ENCODE data around the gene ZNF664.

ZNF664 gene

GRCh38 chr12:123971449-123971769, 1.6 kb upstream of the ZNF664 start:
- H3K9ac ChIP-seq (ENCODE audit: low read length in 5 of 5): peak overlapping the region; percentile 2 to 92 (median 84)
- peak overlapping the region; percentile 91 for H3K27ac ChIP-seq (ENCODE audit: low read depth, low read length)

GRCh38 chr12:123971770-123972456, 1.1 kb upstream of the ZNF664 start:
- Histone ChIP-seq H3K4me3 (ENCODE audit: low read depth in 1 of 5, low read length in 5 of 5) (peak overlapping the region; percentile 72 to 86 (median 76)), H3K9ac (ENCODE audit: low read length in 5 of 5) (peak overlapping the region; percentile 35 to 92 (median 84)), H3K27me3 (ENCODE audit: control insufficient read depth in 5 of 5, insufficient read depth in 4 of 5, low read length in 5 of 5) (no peaks in the 10 kb centered on the region), H3K4me1 (ENCODE audit: control insufficient read depth in 5 of 5, insufficient read depth in 5 of 5, low read length in 5 of 5) (peaks cover 0 to 29% (median 20%) of the 10 kb centered on the region in 5 donors), H3K9me3 (ENCODE audit: control insufficient read depth in 5 of 5, low read length in 5 of 5) (no peaks in the 10 kb centered on the region), H3K27ac (ENCODE audit: low read depth, low read length) (peak overlapping the region; percentile 91), H3K36me3 (ENCODE audit: control insufficient read depth in 5 of 5, insufficient read depth in 5 of 5, low read length in 5 of 5) (peaks cover 0 to 3% (median 0%) of the 10 kb centered on the region in 5 donors)

More at GRCh38 chr12:123971449-123971769, 1.6 kb upstream of the ZNF664 start:
- Histone ChIP-seq H3K27me3 (ENCODE audit: control insufficient read depth in 5 of 5, insufficient read depth in 4 of 5, low read length in 5 of 5) (no peaks in the 10 kb centered on the region), H3K9me3 (ENCODE audit: control insufficient read depth in 5 of 5, low read length in 5 of 5) (no peaks in the 10 kb centered on the region), H3K4me3 (ENCODE audit: low read depth in 1 of 5, low read length in 5 of 5) (peak overlapping the region; percentile 72 to 86 (median 76)), H3K36me3 (ENCODE audit: control insufficient read depth in 5 of 5, insufficient read depth in 5 of 5, low read length in 5 of 5) (peaks cover 0 to 3% (median 0%) of the 10 kb centered on the region in 5 donors), H3K4me1 (ENCODE audit: control insufficient read depth in 5 of 5, insufficient read depth in 5 of 5, low read length in 5 of 5) (peaks cover 0 to 29% (median 20%) of the 10 kb centered on the region in 5 donors)

- Histone ChIP-seq H3K9me3 (ENCODE audit: control insufficient read depth in 5 of 5, low read length in 5 of 5) (no peaks in the 10 kb centered on the region), H3K27me3 (ENCODE audit: control insufficient read depth in 5 of 5, insufficient read depth in 4 of 5, low read length in 5 of 5) (no peaks in the 10 kb centered on the region), H3K9ac (ENCODE audit: low read length in 5 of 5) (peak overlapping the region; percentile 67 to 87 (median 79)), H3K36me3 (ENCODE audit: control insufficient read depth in 5 of 5, insufficient read depth in 5 of 5, low read length in 5 of 5) (peaks cover 0 to 4% (median 2%) of the 10 kb centered on the region in 5 donors), H3K27ac (ENCODE audit: low read depth, low read length) (peak overlapping the region; percentile 61), H3K4me3 (ENCODE audit: low read depth in 1 of 5, low read length in 5 of 5) (peak overlapping the region; percentile 70 to 79 (median 76)), H3K4me1 (ENCODE audit: control insufficient read depth in 5 of 5, insufficient read depth in 5 of 5, low read length in 5 of 5) (peaks cover 0 to 25% (median 20%) of the 10 kb centered on the region in 5 donors)
Observed at GRCh38 chr12:123973552-123974341, 732 bp downstream of the ZNF664 start.

- H3K9me3 ChIP-seq (ENCODE audit: control insufficient read depth in 5 of 5, low read length in 5 of 5): no peaks in the 10 kb centered on the region
- H3K27ac ChIP-seq (ENCODE audit: low read depth, low read length): peak overlapping the region; percentile 28
- no peak overlapping the region for H3K4me3 ChIP-seq (ENCODE audit: low read depth in 1 of 5, low read length in 5 of 5)
- peaks cover 0 to 5% (median 2%) of the 10 kb centered on the region in 5 donors for H3K36me3 ChIP-seq (ENCODE audit: control insufficient read depth in 5 of 5, insufficient read depth in 5 of 5, low read length in 5 of 5)
- no peaks in the 10 kb centered on the region for H3K27me3 ChIP-seq (ENCODE audit: control insufficient read depth in 5 of 5, insufficient read depth in 4 of 5, low read length in 5 of 5)
- no peak overlapping the region for H3K9ac ChIP-seq (ENCODE audit: low read length in 5 of 5)
- H3K4me1 ChIP-seq (ENCODE audit: control insufficient read depth in 5 of 5, insufficient read depth in 5 of 5, low read length in 5 of 5): peaks cover 0 to 20% (median 18%) of the 10 kb centered on the region in 5 donors
Observed at GRCh38 chr12:123976227-123976826, 3.3 kb downstream of the ZNF664 start.

GRCh38 chr12:123979566-123979965, 6.6 kb downstream of the ZNF664 start:
- H3K4me1 ChIP-seq (ENCODE audit: control insufficient read depth in 5 of 5, insufficient read depth in 5 of 5, low read length in 5 of 5): peaks cover 0 to 10% (median 6%) of the 10 kb centered on the region in 5 donors
- H3K27ac ChIP-seq (ENCODE audit: low read depth, low read length): no peak overlapping the region
- H3K36me3 ChIP-seq (ENCODE audit: control insufficient read depth in 5 of 5, insufficient read depth in 5 of 5, low read length in 5 of 5): peaks cover 0 to 15% (median 10%) of the 10 kb centered on the region in 5 donors
- H3K9me3 ChIP-seq (ENCODE audit: control insufficient read depth in 5 of 5, low read length in 5 of 5): no peaks in the 10 kb centered on the region
- H3K4me3 ChIP-seq (ENCODE audit: low read depth in 1 of 5, low read length in 5 of 5): no peak overlapping the region
- no peaks in the 10 kb centered on the region for H3K27me3 ChIP-seq (ENCODE audit: control insufficient read depth in 5 of 5, insufficient read depth in 4 of 5, low read length in 5 of 5)
- no peak overlapping the region for H3K9ac ChIP-seq (ENCODE audit: low read length in 5 of 5)

- Histone ChIP-seq H3K4me3 (ENCODE audit: low read depth in 1 of 5, low read length in 5 of 5) (no peak overlapping the region), H3K9me3 (ENCODE audit: control insufficient read depth in 5 of 5, low read length in 5 of 5) (no peaks in the 10 kb centered on the region), H3K9ac (ENCODE audit: low read length in 5 of 5) (peak overlapping the region in 2 of 5 donors; percentile 0 to 21), H3K4me1 (ENCODE audit: control insufficient read depth in 5 of 5, insufficient read depth in 5 of 5, low read length in 5 of 5) (peaks cover 0 to 27% (median 17%) of the 10 kb centered on the region in 5 donors), H3K27me3 (ENCODE audit: control insufficient read depth in 5 of 5, insufficient read depth in 4 of 5, low read length in 5 of 5) (no peaks in the 10 kb centered on the region), H3K36me3 (ENCODE audit: control insufficient read depth in 5 of 5, insufficient read depth in 5 of 5, low read length in 5 of 5) (peaks cover 0 to 15% (median 8%) of the 10 kb centered on the region in 5 donors), H3K27ac (ENCODE audit: low read depth, low read length) (no peak overlapping the region)
Observed at GRCh38 chr12:123982269-123982668, 9.3 kb downstream of the ZNF664 start.

- no peaks in the 10 kb centered on the region for H3K9me3 ChIP-seq (ENCODE audit: control insufficient read depth in 5 of 5, low read length in 5 of 5)
- no peak overlapping the region for H3K4me3 ChIP-seq (ENCODE audit: low read depth in 1 of 5, low read length in 5 of 5)
- H3K9ac ChIP-seq (ENCODE audit: low read length in 5 of 5): peak overlapping the region in 1 of 5 donors; percentile 21
- peak overlapping the region; percentile 64 for H3K27ac ChIP-seq (ENCODE audit: low read depth, low read length)
- H3K27me3 ChIP-seq (ENCODE audit: control insufficient read depth in 5 of 5, insufficient read depth in 4 of 5, low read length in 5 of 5): no peaks in the 10 kb centered on the region
- peaks cover 3 to 17% (median 10%) of the 10 kb centered on the region in 5 donors for H3K36me3 ChIP-seq (ENCODE audit: control insufficient read depth in 5 of 5, insufficient read depth in 5 of 5, low read length in 5 of 5)
- H3K4me1 ChIP-seq (ENCODE audit: control insufficient read depth in 5 of 5, insufficient read depth in 5 of 5, low read length in 5 of 5): peaks cover 0 to 42% (median 25%) of the 10 kb centered on the region in 5 donors
Observed at GRCh38 chr12:123983822-123984485, 10.9 kb downstream of the ZNF664 start.

GRCh38 chr12:123984903-123985302, 11.9 kb downstream of the ZNF664 start:
- H3K9ac ChIP-seq (ENCODE audit: low read length in 5 of 5): no peak overlapping the region
- H3K9me3 ChIP-seq (ENCODE audit: control insufficient read depth in 5 of 5, low read length in 5 of 5): no peaks in the 10 kb centered on the region
- H3K27me3 ChIP-seq (ENCODE audit: control insufficient read depth in 5 of 5, insufficient read depth in 4 of 5, low read length in 5 of 5): no peaks in the 10 kb centered on the region
- H3K4me3 ChIP-seq (ENCODE audit: low read depth in 1 of 5, low read length in 5 of 5): no peak overlapping the region
- peak overlapping the region; percentile 64 for H3K27ac ChIP-seq (ENCODE audit: low read depth, low read length)
- peaks cover 5 to 21% (median 13%) of the 10 kb centered on the region in 5 donors for H3K36me3 ChIP-seq (ENCODE audit: control insufficient read depth in 5 of 5, insufficient read depth in 5 of 5, low read length in 5 of 5)
- H3K4me1 ChIP-seq (ENCODE audit: control insufficient read depth in 5 of 5, insufficient read depth in 5 of 5, low read length in 5 of 5): peaks cover 0 to 52% (median 32%) of the 10 kb centered on the region in 5 donors

- H3K27me3 ChIP-seq (ENCODE audit: control insufficient read depth in 5 of 5, insufficient read depth in 4 of 5, low read length in 5 of 5): no peaks in the 10 kb centered on the region
- H3K9ac ChIP-seq (ENCODE audit: low read length in 5 of 5): peak overlapping the region in 4 of 5 donors; percentile 1 to 56 (median 20)
- H3K4me3 ChIP-seq (ENCODE audit: low read depth in 1 of 5, low read length in 5 of 5): no peak overlapping the region
- H3K4me1 ChIP-seq (ENCODE audit: control insufficient read depth in 5 of 5, insufficient read depth in 5 of 5, low read length in 5 of 5): peaks cover 5 to 68% (median 47%) of the 10 kb centered on the region in 5 donors
- peaks cover 5 to 20% (median 13%) of the 10 kb centered on the region in 5 donors for H3K36me3 ChIP-seq (ENCODE audit: control insufficient read depth in 5 of 5, insufficient read depth in 5 of 5, low read length in 5 of 5)
- peak overlapping the region; percentile 66 for H3K27ac ChIP-seq (ENCODE audit: low read depth, low read length)
- no peaks in the 10 kb centered on the region for H3K9me3 ChIP-seq (ENCODE audit: control insufficient read depth in 5 of 5, low read length in 5 of 5)
Observed at GRCh38 chr12:123986374-123986965, 13.5 kb downstream of the ZNF664 start.

Measured in subcutaneous abdominal adipose tissue (tissue), 5 donors.